Measurements from ENCODE around the gene MAP2K5. TPM values are rescaled to one million over a fixed set of nuclear protein-coding genes. Genes with fewer than 3 reads are reported as not detected.

The MAP2K5 gene
- total and polyA plus RNA-seq, 9 of the 15 experiments (the other 6 are each of a cell fraction or from before 2014, with no cell fraction given) = 0.41 to 16.5 (median 7.5) TPM

DNA sequence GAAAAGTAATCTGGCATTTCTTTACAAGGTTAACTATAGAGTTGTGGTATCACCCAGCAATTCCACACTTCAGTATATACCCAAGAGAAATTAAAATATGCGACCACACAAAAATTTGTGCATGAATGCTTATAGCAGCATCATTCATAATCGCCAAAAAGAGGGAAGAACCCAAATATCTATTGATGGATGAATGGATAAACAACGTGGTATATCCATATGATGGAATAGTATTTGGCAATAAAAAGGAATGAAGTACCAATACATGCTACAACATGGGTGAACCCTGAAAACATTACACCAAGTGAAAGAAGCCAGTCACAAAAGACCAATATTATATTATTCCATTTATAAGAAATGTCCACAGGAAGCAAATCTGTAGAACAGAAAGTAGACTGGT lies 274.2 kb downstream of the MAP2K5 start:
- in situ Hi-C loops (cut with MboI) (no loop called here), intact Hi-C loops (cut with micrococcal nuclease) (no loop called here)
- WGBS (ENCODE audit: insufficient coverage, low coverage, missing lambda C conversion rate) = 2% methylated on average over 3 of the region's 3 CpGs
- DNase-seq (ENCODE audit: extremely low read depth in 1 of 4, low spot score in 3 of 4) (no peak), FAIRE-seq (no peak), ATAC-seq (no peak)
- Histone ChIP-seq H3K4me1 (replicated peaks in 1 of 2; ENCODE audit: control insufficient read depth in 2 of 2, insufficient read depth in 2 of 2, low read length in 2 of 2) (peaks cover 0 to 20% of the 10 kb centered on the region in 2 experiments; a peak in 2 of 5 replicates), H3K27me3 (ENCODE audit: control insufficient read depth in 2 of 2, insufficient read depth in 2 of 2, low read length in 2 of 2) (peaks cover 19 to 58% of the 10 kb centered on the region in 2 experiments; a peak in 3 of 5 replicates), H3K79me2 (ENCODE audit: control insufficient read depth, insufficient read depth, low read length) (no peaks in the 10 kb centered on the region), H3K4me3 (no peak overlapping the region), H3K36me3 (ENCODE audit: control insufficient read depth, insufficient read depth, low read length) (no peaks in the 10 kb centered on the region), H2AFZ (ENCODE audit: low read depth, low read length) (no peak overlapping the region), H4K20me1 (replicated peaks; ENCODE audit: control insufficient read depth, insufficient read depth, low read length) (peaks cover 9% of the 10 kb centered on the region; the same call in 1 of the 2 replicates), H3K9me3 (replicated peaks; ENCODE audit: control insufficient read depth, insufficient read depth, low read depth, low read length) (no peaks in the 10 kb centered on the region; the same call in 1 of the 2 replicates), H3K9ac (ENCODE audit: insufficient read depth in 1 of 2, low read depth in 2 of 2, low read length in 2 of 2) (no peak overlapping the region), H3K27ac (ENCODE audit: extremely low read depth, low read depth, low read length) (no peak overlapping the region), H3K4me2 (ENCODE audit: insufficient read depth, low read length) (no peak overlapping the region), H3K9me1 (ENCODE audit: control insufficient read depth, insufficient read depth, low read length) (no peaks in the 10 kb centered on the region)
- ChIA-PET CTCF (ENCODE audit: low intra/inter-chr PET ratio) (no interaction called here), POLR2A (no interaction called here)
- no peak for TF ChIP-seq BCOR (IDR thresholded peaks at IDR 0.05)
- BruUV-seq (replicated peaks) = no TSS peak

DNA sequence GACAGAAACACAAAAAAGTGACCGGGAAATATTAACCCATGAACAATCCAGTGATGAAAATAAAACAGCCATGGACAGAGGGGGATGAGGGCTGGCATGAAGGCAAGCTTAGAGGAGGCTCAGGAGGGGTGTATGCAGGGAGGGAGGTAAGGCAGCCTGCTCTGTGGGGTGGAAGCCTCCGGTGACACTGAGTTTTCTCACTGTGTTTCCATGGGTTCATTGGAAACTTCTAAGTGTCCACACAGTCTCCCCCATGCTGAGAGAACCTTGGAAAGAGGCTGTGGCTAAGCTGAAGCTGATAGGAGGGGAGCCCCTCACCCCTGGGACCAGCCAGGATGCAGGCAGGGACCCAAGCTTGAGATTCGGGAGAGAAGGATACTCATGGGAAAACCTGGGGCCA lies 276.0 kb downstream of the MAP2K5 start:
- no TSS peak for BruUV-seq (replicated peaks)
- intact Hi-C loops (cut with micrococcal nuclease) (no loop called here), in situ Hi-C loops (cut with MboI) (no loop called here)
- H3K27ac ChIP-seq (ENCODE audit: extremely low read depth, low read depth, low read length) = no peak overlapping the region
- POLR2A ChIA-PET = interaction anchor here (0.6 kb wide), 2 partner anchors 10 to 88 kb away, joined by 3 read pairs; no protein-coding TSS in a partner anchor
- no peak for DNase-seq (ENCODE audit: extremely low read depth in 1 of 4, low spot score in 3 of 4)
- no peak overlapping the region for H3K4me2 ChIP-seq (ENCODE audit: insufficient read depth, low read length)
- no peaks in the 10 kb centered on the region for H3K79me2 ChIP-seq (ENCODE audit: control insufficient read depth, insufficient read depth, low read length)
- H3K27me3 ChIP-seq (ENCODE audit: control insufficient read depth in 2 of 2, insufficient read depth in 2 of 2, low read length in 2 of 2) = peaks cover 23 to 63% of the 10 kb centered on the region in 2 experiments; a peak in 4 of 5 replicates
- no peaks in the 10 kb centered on the region; the same call in 1 of the 2 replicates for H3K9me3 ChIP-seq (replicated peaks; ENCODE audit: control insufficient read depth, insufficient read depth, low read depth, low read length)
- no peak overlapping the region for H2AFZ ChIP-seq (ENCODE audit: low read depth, low read length)
- no peak for ATAC-seq
- no peak overlapping the region for H3K4me3 ChIP-seq
- 0% methylated on average over 3 of the region's 3 CpGs for WGBS (ENCODE audit: insufficient coverage, low coverage, missing lambda C conversion rate)
- FAIRE-seq = no peak
- peaks cover 8% of the 10 kb centered on the region for H4K20me1 ChIP-seq (replicated peaks; ENCODE audit: control insufficient read depth, insufficient read depth, low read length)
- H3K4me1 ChIP-seq (replicated peaks in 1 of 2; ENCODE audit: control insufficient read depth in 2 of 2, insufficient read depth in 2 of 2, low read length in 2 of 2) = peaks cover 0 to 27% of the 10 kb centered on the region in 2 experiments; a peak in 2 of 5 replicates
- H3K9me1 ChIP-seq (ENCODE audit: control insufficient read depth, insufficient read depth, low read length) = no peaks in the 10 kb centered on the region
- CTCF ChIA-PET (ENCODE audit: low intra/inter-chr PET ratio) = no interaction called here
- H3K36me3 ChIP-seq (ENCODE audit: control insufficient read depth, insufficient read depth, low read length) = no peaks in the 10 kb centered on the region
- no peak overlapping the region for H3K9ac ChIP-seq (ENCODE audit: insufficient read depth in 1 of 2, low read depth in 2 of 2, low read length in 2 of 2)
- TF ChIP-seq, protein P1, sequence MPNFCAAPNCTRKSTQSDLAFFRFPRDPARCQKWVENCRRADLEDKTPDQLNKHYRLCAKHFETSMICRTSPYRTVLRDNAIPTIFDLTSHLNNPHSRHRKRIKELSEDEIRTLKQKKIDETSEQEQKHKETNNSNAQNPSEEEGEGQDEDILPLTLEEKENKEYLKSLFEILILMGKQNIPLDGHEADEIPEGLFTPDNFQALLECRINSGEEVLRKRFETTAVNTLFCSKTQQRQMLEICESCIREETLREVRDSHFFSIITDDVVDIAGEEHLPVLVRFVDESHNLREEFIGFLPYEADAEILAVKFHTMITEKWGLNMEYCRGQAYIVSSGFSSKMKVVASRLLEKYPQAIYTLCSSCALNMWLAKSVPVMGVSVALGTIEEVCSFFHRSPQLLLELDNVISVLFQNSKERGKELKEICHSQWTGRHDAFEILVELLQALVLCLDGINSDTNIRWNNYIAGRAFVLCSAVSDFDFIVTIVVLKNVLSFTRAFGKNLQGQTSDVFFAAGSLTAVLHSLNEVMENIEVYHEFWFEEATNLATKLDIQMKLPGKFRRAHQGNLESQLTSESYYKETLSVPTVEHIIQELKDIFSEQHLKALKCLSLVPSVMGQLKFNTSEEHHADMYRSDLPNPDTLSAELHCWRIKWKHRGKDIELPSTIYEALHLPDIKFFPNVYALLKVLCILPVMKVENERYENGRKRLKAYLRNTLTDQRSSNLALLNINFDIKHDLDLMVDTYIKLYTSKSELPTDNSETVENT (CRISPR knock-in tag; IDR thresholded peaks at IDR 0.05) = no peak
- TF ChIP-seq NBN (IDR thresholded peaks at IDR 0.05; ENCODE audit: low read depth) (no peak), MYBL2 (IDR thresholded peaks at IDR 0.05; ENCODE audit: low read depth) (no peak), MYBL2 (CRISPR knock-in tag; IDR thresholded peaks at IDR 0.05; ENCODE audit: borderline replicate concordance) (no peak), KDM2B (CRISPR knock-in tag; IDR thresholded peaks at IDR 0.05) (no peak), KAT7 (CRISPR knock-in tag; IDR thresholded peaks at IDR 0.05; ENCODE audit: borderline replicate concordance) (no peak), SNRNP70 (optimal IDR thresholded peaks at IDR 0.05; ENCODE audit: low read depth, low read length) (no peak), RFX1 (IDR thresholded peaks at IDR 0.05) (no peak), SIN3B (IDR thresholded peaks at IDR 0.05; ENCODE audit: low read depth) (no peak), HCFC1 (IDR thresholded peaks at IDR 0.05; ENCODE audit: low read depth, low read length) (no peak), PTTG1 (tag; IDR thresholded peaks at IDR 0.05; ENCODE audit: low read depth) (no peak), ZNF232 (CRISPR knock-in tag; IDR thresholded peaks at IDR 0.05) (no peak)
- TF ChIP-seq, protein P2, sequence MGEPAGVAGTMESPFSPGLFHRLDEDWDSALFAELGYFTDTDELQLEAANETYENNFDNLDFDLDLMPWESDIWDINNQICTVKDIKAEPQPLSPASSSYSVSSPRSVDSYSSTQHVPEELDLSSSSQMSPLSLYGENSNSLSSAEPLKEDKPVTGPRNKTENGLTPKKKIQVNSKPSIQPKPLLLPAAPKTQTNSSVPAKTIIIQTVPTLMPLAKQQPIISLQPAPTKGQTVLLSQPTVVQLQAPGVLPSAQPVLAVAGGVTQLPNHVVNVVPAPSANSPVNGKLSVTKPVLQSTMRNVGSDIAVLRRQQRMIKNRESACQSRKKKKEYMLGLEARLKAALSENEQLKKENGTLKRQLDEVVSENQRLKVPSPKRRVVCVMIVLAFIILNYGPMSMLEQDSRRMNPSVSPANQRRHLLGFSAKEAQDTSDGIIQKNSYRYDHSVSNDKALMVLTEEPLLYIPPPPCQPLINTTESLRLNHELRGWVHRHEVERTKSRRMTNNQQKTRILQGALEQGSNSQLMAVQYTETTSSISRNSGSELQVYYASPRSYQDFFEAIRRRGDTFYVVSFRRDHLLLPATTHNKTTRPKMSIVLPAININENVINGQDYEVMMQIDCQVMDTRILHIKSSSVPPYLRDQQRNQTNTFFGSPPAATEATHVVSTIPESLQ (CRISPR knock-in tag; IDR thresholded peaks at IDR 0.05) = no peak
